Sciatic nerve (tissue), 2 donors: ENCODE data around the gene THUMPD3. TPM values are rescaled to one million over a fixed set of nuclear protein-coding genes. Genes with fewer than 3 reads are reported as not detected.
A peak's percentile ranks its signal among the peaks of the same experiment; 100 is the strongest.

Experiments
- ATAC-seq: fragments of 200-7000 bp; cut with Tn5 transposase; one replicate; pipeline ENCODE4 v1.9.1; 2020; ENCODE audit warnings: mild to moderate bottlenecking, moderate library complexity
- DNase-seq: peaks from one replicate; pipeline ENCODE4 v3.0.0-alpha.2; 2020; ENCODE audit warnings: low spot score
- intact Hi-C: fragments of 100-400 bp; cut with DNase I; formaldehyde crosslinking; loops from one replicate; pipeline ENCODE4 v1.14.2; 2022
- total RNA-seq: library from RNA; stranded (reverse); fragmentation: NEBNext Ultra II Directional; extraction: Animal tissue kit (Norgen Biotek cat#: 25700); gene quantifications from one replicate; pipeline ENCODE4 v1.2.1, GENCODE V29; 2021
- donor health status: DM: no; HTN: no; CAD: no.
- donor health status: DM: no; HTN: no; CAD: no.

Gene THUMPD3
- total RNA-seq, 1 donor from 2014 or later: 32.2 TPM

- ATAC-seq: no peak
- intact Hi-C loops: no loop called here
- no peak for DNase-seq
Measured at GRCh38 chr3:9409981-9410854, 47.4 kb downstream of the THUMPD3 start.

DNA sequence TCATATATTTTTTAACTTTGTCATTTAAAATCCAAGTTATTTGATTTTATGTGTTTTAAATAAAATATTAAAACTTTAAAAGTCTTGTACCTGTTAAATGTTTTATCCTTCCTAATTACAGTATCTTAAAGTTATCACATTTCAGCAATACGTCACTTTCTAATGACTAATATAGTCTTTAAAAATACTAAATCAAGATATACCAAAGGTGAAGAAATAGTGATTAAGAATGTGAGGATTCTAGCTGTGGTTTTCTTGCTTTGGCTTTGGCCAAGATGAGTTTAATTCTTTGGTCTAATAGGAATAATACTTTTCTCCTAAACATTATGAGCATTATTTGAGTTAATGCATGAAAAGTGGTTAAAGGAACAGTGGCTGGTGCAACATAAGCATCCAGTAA, 48.4 kb downstream of the THUMPD3 start:
- ATAC-seq: no peak
- intact Hi-C loops: no loop called here
- no peak for DNase-seq

DNA sequence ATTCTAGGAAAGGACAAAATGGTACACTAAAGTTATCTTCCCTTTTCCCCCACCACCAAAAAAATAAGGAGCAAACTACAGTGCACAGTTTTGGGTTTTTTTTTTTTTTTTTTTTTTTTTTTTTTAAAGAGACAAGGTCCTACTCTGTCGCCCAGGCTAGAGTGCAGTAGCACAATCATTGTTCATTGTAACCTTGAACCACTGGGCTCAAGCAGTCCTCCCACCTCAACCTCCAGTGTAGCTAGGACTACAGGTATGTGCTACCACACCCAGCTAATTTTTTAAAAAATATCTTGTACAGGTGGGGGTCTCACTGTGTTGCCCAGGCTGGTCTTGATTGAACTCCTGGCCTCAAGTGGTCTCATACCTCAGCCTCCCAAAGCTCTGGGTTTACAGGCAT, 49.4 kb downstream of the THUMPD3 start:
- intact Hi-C loops: no loop called here
- ATAC-seq: peak; percentile 20

GRCh38 chr3:9414826-9415225, 52.0 kb downstream of the THUMPD3 start:
- no peak for DNase-seq
- ATAC-seq: no peak
- intact Hi-C loops: no loop called here

More for the DNA sequence above, 49.4 kb downstream of the THUMPD3 start:
- no peak for DNase-seq

DNA sequence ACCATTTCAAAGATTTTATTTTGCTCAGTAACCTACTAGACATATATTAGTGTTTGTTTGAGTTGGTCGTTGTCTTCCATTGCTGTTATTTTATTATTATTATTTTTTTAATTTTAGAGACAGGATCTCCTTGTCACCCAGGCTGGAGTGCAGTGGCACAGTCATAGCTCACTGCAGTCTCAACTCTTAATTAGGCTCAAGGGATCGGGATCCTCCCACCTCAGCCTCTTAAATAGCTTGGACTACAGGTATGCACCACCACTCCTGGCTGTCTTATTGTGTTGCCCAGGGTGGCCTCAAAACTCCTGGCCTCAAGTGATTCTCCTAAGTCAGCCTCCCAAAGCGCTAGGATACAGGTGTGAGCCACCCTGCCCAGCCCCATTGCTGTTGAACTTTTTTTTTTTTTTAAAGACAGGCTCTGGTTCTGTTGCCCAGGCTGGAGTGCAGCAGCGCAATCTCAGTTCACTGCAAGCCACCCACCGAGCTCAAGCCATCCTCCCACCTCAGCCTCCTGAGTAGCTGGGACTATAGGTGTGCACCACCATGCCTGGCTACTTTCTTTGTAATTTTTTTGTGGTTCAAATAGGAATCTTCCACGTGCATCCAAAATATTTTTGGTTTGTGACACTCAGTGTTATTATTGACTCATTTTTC, 52.8 kb downstream of the THUMPD3 start:
- DNase-seq: no peak
- intact Hi-C loops: no loop called here
- ATAC-seq: no peak

DNA sequence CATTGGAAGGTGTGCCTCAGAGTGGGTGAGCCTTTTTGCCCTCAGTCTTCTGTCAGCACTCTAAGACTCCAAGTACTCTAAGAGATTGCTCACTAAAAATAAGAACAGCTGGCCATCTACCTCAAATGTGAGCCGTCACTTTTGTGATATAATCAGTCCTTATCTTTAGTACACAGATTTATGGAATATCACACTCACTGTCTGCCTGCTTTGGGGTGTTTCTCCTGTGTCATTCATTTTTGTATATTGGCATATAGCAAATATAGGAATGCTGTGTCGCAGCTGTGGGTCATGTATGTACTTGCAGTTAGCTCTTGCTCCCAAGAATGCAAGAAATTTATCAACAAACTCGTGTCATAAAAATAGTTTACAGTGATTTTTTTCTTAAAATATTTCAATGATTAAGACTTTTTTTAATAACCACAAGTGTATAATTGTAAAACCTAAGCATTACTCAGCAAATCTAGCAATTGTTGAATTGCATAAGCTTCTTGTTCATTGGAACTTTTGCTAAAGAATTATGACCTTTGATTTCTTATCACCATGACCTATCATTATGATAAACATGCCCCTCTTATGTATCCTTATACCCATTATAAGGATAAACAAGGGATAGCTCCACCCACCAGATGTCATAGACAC, 53.4 kb downstream of the THUMPD3 start:
- intact Hi-C loops: no loop called here
- no peak for DNase-seq
- ATAC-seq: no peak

- ATAC-seq: no peak
- intact Hi-C loops: no loop called here
- DNase-seq: no peak
Measured at GRCh38 chr3:9420850-9421549, 58.1 kb downstream of the THUMPD3 start.

- ATAC-seq (peak; percentile 99), DNase-seq (peak; percentile 85)
- intact Hi-C loops: loop anchor here (2.0 kb wide), 1 partner anchor 24 kb away; no protein-coding TSS in a partner anchor
Measured at GRCh38 chr3:9422712-9423424, 60.0 kb downstream of the THUMPD3 start.

- intact Hi-C loops: no loop called here
- DNase-seq (no peak), ATAC-seq (no peak)
Measured at GRCh38 chr3:9428411-9428810, 65.6 kb downstream of the THUMPD3 start.

- intact Hi-C loops: no loop called here
- ATAC-seq (no peak), DNase-seq (no peak)
Measured at GRCh38 chr3:9430733-9431132, 67.9 kb downstream of the THUMPD3 start.

DNA sequence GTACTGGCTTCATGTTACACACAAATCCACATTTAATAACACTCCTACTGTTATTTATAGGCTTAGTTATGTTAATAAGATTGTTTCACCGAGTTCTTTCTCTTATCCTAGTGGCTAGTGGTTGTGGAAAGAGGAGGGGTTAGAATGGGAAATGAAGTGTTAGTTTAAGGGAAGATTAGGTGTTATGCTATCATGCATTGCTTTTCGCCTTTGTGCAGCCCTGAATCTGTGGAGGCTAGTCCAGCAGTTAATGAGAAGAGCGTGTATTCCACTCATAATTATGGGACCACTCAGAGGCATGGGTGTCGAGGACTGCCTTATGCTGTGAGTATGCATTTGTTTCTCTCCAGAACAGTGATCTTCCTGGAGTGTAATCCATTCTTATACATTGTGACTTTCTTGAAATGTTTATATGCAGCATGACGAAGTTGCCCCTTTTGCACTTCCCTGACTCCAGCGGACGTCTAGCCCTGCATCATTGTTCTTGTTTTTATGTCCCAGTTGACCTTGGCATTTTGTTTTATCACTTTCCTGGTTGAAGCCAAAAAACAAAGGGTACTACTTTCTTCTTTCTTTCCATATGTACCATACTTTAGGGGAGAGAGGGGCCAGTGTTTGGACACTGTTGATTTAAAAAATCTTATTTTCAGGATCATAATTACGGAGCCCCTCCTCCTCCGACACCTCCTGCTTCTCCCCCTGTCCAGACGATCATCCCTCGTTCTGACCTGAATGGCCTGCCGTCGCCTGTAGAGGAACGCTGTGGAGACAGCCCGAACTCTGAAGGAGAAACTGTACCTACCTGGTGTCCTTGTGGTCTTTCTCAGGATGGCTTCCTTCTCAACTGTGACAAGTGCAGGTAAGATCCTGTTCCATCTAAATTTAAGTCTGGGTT, 71.0 kb downstream of the THUMPD3 start:
- no peak for ATAC-seq
- no peak for DNase-seq
- intact Hi-C loops: no loop called here

- ATAC-seq (no peak), DNase-seq (no peak)
- intact Hi-C loops: no loop called here
Measured at GRCh38 chr3:9435316-9435715, 72.5 kb downstream of the THUMPD3 start.

Other genes starting within 250 kb of the THUMPD3 start
- gene SRGAP3, start 113.4 kb upstream of the THUMPD3 start, total RNA-seq: 14.4 TPM
- gene SETD5, start 34.6 kb downstream of the THUMPD3 start, total RNA-seq: 162 TPM
- gene LHFPL4, start 190.8 kb downstream of the THUMPD3 start, total RNA-seq: not detected